SK-MEL-5 (cell line): ENCODE results near the gene LRRN2. TPM values are rescaled to one million over a fixed set of nuclear protein-coding genes. Genes with fewer than 3 reads are reported as not detected.

ENCODE experiments used
- DNase-seq: peaks from one replicate; pipeline ENCODE4 v3.0.0-alpha.2; 2016; ENCODE audit warnings: low read depth, low spot score
- in situ Hi-C: cut with HindIII; loops from 2 replicates; pipeline ENCODE4 v1.10.0; 2016; ENCODE audit warnings: low sequenced_read_pairs, high pct_unique_total_duplicates, low pct_unique_long_range_greater_than_20kb
- total RNA-seq: library from RNA; depleted of rRNA; stranded (reverse); fragments of >200 nt; shearing (Covaris generic); gene quantifications from 2 replicates; pipeline ENCODE4 v1.2.3, GENCODE V29; 2014

The LRRN2 gene
- total RNA-seq, 1 experiment from 2014 or later = not detected

DNA sequence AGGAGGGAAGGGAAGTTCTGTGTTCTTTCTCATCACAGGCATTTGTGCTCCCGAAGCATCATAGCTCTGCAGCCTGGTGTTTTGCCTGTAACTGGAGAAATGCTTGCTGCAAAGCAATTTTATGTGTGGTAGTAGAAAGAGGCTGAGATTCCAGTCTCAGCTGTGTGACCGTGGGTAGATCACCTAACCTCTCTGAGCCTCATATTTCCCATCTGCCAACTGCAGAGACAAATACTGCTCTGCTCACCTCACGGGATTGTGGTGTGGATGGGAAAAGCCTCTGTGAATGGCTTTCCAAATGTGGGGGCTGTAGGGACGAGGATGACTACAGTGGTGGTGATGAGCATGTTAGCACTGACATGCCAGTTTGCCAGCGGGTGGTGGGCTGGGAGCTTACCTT is 85.3 kb downstream of the LRRN2 start:
- in situ Hi-C loops = no loop called here
- DNase-seq = no peak

DNA sequence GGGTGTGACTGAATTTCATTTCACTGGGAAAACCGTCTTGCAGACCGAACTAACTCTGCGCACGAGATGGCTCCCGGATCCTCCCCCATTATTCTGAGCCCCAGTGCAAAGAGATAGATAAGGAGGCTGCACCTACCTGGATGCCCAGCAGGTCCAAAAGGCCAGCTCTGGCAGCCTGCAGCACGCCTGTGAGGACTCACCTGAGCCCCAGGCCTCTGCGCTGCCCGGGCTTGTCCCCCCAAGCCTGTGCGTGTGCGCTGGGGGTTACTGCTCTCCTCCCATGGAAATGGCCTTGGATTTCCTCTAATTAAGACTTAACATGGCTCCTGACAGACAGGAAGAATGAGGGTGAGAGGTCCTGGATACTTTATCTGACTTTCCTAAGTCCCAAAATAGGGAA is 85.9 kb downstream of the LRRN2 start:
- in situ Hi-C loops = no loop called here
- DNase-seq = no peak

DNA sequence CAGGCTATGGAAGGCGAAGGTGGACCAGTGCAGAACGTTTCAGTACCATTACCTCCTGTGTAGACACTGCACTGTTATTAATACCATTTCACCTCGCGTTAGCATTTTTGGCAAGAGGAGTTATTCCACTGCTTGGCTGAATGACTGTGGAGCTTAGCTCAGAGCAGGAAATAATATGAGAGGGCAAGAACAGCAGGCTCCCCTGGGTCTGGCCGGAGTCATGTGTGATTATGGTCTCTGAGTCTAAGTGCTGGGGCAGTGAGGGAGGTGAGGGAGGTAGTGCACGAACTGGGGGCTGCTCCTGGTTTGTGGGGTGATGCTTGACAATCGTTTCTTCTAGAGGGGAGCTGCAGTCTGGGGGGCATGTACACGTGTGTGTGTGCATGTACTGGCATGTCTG is 86.4 kb downstream of the LRRN2 start:
- no peak for DNase-seq
- in situ Hi-C loops = no loop called here

DNA sequence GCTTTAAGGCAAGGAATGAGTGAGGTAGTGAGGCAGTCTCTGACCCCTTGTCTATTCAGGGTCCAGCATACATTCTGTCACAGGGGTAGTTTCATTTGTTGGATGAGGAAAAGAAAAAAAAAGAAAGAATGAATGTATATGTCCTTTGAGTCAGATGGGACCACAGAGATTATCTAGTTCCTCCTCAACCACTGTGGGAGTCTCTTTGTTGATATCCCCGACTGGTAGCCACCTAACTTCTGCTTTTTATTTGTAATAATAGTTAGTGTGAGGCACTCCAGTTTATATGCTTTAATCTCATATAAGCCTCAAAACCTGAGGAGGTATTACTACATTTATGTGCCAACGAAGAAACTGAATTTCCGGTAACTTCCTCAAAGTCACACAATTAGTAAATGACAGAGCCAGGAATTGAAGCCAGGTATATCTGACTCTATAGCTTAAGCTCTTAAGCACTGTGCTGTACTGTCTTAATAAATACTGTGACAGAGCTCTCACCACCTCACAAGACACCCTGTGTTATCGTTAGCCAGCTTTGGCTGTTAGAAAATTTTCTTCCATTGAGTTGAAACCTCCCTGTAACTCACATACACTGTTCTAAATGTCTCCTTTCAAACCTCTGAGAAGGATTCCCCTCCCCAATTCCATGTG is 87.1 kb downstream of the LRRN2 start:
- in situ Hi-C loops = no loop called here
- DNase-seq = no peak

DNA sequence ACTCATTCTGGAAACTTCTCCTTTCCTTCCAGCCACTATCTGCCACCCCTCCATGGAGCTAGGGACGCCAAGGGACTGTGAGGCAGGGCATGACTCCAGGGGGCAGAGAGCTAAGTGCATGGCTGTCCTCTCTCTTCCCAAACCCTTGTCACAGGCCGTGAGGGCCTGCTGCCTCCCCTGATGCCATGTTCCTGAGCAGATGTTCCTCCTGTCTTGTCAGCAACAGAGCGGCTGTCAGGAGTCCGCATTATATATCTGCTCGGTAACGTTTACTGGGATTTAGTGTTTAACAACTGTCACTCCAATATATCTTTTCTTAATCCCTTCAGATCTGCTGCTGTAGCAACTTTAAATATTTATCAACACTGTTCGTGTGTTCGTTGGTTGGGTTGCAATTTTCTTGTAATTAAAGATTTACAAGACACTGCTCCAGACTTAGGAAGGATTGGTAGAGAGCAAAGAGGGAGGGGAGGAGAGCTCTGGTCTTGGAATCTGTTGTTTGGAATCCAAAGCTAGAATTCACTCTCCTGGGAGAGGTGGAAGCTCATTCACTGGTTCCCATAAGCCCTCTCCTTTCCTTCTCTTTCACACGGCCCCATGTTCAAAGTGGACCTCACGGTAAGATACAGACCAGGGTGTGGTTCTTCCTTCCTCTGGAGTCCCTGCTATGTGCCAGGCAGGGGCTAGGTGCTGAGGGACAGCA is 93.1 kb downstream of the LRRN2 start:
- in situ Hi-C loops = no loop called here
- DNase-seq = no peak

DNA sequence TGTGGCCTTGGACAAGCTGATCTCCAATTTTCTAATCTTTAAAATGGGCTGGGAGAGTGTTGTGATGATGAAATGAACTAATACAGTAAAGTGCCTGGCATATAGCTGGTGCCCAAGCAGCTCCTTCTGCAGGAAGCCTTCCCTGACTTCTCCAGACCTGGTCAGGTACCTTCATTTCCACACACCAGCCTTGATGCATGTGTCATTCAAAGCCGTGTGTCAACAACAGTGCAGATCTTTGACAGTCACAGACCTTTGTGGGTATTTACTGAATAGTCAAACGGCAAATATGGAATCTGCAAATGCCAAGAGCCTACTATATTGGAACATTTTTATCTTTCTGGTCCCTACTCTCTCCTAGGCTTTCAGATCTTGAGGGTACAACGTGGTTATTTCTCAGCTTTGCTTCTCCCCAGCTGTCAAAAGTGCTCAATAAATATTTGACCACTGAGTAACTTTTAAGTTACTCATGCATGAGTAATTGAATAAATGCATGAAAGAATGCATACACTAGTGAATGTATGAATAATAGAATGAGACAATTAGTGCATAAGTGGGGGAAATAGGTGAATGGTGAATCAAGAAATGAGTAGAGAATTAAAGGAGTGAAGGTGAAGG is 94.0 kb downstream of the LRRN2 start:
- in situ Hi-C loops = no loop called here
- no peak for DNase-seq

DNA sequence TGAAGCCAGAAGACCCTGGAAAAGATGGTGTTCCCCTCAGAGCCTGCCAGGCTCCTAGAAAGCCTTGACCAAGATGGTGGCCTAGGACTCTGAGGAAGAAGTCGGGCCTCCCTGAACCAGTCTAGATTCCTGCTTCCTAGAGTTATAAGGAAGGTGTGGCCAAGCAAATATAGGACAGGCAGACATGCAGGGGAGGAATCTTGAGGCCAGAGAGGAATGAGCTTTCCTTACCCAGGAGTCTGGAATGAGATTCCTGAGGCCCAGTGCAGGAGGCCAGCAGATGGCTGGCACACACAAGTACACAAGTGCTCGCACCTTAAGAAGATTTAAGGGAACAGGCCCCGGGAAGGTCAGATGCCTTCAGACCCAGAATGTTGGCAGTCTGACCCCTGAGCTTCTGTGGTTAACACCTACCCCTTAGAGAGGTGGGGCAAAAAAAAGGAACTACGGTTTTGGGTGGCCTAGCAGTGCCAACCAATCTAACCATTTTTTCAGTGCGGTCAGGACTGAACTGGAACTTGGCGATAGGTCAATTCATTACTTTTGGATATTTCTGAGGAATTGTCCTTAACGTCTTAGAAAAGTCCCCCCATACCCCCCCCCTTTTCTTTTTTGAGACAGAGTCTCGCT is 96.0 kb downstream of the LRRN2 start:
- in situ Hi-C loops = no loop called here
- no peak for DNase-seq

DNA sequence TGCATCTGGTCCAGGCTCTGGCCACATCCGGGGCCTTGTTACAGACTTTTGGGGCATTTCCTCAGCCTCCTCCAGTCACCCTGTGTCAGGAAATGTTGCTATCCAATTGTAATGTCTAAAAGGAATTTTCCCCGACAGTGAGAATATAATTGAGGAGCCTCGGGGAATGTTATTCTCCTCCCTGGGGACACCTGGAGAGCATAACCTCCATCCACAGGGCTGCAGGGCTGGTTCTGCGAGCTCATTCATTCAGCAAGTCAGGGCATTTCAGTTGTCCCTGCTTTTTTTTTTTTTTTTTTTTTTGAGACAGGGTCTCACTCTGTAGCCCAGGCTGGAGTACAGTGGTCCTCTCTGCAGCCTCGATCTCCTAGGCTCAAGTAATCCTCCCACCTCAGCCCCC is 96.7 kb downstream of the LRRN2 start:
- in situ Hi-C loops = no loop called here
- no peak for DNase-seq

DNA sequence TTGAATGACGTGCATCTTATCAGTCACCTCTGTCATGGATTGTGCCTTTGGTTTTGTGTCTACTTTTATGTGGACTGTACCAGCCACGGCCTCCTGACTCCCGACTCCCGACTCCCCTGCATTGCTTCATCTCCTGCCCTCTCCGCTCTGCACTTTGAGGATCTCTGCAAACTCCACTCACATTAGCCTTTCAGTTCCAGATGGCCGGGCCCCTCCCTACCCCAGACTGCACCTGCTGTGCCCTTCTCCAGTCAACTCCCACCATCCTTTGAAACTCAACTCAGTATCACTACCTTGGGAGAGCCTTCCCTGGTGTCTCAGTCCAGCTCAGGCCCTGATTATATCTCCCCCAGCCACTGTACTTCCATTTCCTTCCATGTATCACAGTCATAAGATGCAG is 97.9 kb downstream of the LRRN2 start:
- in situ Hi-C loops = no loop called here
- no peak for DNase-seq

DNA sequence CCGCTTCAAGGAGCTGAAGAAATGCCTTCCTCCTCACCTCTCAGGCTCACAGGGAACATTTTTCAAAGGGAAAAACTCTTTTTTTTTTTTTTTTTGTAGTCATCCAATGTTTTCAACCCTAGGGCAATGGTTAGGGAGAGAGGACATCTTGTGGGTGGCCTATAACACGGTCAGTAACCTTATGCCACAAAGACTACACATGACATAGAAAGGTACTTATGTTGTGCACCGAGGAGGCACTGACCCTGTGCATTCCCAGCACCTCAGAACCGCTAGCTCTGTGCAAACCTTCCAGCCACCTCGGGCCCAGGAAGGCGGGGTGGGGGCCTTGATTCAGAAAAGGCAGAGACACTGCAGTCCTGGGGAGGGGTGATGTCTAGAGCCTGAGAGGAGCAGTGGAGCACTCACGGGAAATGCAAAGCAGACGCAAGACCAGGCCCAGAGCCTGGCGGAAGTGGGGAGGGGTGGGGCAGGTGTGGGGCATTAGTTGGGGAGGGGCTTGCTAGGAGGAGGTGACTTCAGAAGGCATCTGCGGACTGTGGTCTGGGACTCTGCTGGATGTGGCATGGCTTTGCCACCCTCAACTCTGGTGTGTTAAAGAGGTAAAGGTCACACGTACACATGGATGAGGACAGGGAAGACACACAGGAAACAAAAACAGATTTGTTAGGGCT is 100.7 kb downstream of the LRRN2 start:
- DNase-seq = no peak
- in situ Hi-C loops = no loop called here

DNA sequence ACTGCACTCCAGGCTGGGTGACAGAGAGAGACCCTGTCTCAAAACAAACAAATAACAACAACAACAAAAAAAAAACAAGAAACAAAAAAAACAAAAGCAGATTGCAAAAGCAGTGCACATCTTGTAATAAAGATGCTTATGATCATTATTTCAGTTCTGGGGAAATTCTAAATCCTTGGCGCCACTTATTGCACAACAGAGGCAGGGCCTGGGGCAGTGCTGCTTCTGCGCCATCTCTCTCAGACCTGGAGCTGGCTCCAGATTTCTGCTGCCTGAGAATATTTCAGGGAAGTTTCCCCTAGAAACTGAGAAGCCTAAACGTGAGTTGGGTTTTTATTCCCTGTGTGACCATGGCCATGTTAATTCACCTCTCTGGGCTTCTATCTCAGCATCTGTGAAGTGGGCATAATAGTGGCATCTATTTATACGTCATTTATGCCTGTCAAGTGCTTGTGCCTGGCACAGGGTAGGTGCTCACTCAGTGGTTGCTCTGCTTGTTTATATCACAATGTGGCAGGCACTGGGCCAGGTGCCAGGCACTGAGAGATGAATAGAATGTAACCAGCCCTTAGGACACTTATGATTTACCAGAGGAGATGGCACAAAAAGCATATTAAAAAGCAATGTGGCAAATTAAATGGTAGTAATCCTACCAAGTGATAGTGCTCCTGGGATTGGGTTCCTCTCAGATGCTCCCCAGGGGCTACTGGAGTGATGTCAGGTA is 101.5 kb downstream of the LRRN2 start:
- in situ Hi-C loops = no loop called here

DNA sequence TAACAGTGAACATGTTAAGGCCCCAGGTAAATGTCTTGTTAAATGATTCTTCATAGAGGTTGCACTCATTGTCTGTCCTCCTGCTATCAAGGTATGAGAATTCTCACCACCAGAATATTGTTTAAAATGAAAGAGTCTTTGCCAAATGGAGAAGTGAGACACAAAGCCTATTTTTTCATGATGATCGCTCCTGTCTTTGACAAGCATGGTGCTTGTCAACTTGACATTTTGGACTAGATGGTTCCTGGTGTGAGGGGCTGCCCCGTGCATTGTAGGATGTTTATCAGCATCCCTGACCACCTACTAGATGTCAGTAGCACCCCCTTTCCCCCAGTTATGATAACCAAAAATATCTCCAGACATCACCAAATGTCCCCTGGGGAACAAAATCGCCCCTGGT is 103.8 kb downstream of the LRRN2 start:
- DNase-seq = no peak
- in situ Hi-C loops = no loop called here

More for the DNA sequence above, 101.5 kb downstream of the LRRN2 start:
- DNase-seq = no peak

DNA sequence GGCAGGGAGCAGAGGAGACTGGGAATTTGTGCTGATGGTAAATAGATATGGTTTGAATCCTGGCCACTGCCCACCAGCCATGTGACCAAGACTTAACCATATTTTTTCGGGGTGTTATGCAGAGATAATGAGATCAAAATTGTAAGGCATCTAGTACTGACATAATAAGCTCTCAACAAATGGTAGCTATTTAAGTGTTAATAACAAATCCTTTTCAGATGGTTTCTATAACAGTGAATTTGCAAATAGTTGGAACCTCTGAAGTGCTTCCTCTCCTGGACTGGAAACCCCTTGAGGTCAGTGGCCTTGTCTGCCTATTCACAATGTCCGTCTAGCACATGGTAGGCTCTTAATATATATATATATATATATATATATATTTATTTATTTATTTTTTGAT is 104.7 kb downstream of the LRRN2 start:
- DNase-seq = no peak
- in situ Hi-C loops = no loop called here

DNA sequence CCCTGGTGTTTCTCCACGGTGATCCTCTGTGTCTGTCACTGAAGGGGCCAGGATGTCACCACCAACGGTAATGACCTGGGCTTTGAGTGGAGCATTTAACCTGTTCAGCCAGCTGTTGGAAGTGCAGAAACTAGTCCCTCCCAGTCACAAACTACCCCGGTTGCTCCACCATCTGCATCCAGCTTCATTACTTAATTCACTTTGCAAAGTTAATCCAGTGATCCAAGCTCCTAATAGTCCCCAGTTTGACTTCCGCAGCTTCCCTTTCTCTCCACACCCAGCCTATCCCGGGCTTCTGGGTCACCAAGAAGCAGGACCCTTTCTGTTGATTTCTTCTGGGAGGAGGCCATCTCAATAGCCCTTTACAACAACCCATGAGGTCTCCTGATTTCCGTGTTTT is 105.9 kb downstream of the LRRN2 start:
- in situ Hi-C loops = no loop called here
- no peak for DNase-seq

DNA sequence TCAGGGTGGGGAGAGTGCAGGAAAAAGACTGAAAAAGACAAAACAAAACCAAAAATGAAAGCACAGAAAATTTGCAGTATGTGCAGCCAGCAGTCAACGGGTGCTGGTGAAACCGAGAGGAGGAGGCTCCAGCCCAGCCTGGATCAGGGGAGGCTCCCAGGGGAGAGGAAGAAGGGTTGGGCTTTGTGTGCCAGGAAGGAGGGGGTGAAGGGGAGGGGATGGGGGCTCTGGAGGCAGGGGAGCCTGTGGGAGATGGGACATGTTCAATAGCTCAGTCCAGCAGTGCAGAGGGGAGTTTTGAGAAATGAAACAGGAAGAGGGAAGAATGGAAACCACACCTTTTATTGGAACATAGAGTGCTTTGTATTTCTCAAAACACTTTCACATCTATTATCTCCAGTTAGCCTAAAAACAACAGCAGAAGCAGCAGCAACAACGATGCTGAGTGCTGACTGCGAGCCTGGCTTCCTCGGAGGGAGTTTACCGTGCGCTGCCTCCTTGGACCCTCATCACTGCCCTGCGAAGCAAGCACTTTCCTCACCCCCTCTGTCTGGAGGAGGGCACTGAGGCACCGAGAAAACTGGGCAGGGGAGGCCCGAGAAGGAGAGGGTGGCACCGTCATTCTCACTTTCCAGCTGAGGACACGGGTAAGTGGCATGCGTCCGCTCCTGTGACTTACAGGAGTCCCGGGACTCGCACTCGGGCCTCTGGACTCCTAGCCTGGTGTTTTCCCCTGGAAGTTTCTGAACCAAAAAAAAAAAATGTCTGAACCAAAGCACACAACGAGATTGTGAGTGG is 106.5 kb downstream of the LRRN2 start:
- peak; percentile 22 for DNase-seq
- in situ Hi-C loops = no loop called here

DNA sequence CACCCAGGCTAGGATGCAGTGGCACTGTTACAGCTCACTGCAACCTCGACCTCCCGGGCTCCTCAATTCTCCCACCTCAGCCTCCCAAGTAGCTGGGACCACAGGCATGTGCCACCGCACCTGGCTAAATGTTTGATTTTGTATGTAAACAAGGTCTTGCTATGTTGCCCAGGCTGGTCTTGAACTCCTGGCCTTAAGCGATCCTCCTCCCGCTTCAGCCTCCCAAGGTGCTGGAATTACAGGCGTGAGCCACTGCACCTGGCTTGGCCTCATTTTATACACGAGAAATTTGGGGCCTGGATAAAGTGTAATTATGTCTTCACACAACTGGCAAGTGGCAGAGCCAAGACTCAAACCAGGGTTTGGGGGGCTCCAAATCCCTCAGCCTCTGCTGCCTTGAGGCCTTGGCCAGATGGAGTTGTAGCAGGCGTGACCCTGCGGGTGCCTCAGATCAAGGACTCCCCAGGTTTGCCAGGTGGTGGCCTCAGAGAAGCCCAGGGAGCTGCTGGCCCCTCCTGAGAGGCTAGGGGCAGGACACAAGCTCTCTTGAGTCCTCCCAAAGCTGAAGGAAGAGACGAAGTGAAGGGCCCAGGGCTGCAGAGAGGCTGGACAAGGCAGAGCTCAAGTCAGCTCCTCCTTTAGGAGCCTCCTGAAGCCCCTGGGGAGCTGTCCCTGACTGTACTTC is 107.6 kb downstream of the LRRN2 start:
- in situ Hi-C loops = no loop called here
- DNase-seq = no peak
